Osteoblast (primary cell): ENCODE data around the gene TRIOBP. TPM values are rescaled to one million over a fixed set of nuclear protein-coding genes. Genes with fewer than 3 reads are reported as not detected.

ENCODE experiments used
- DNase-seq: peaks from one replicate; pipeline ENCODE4 v3.0.0; 2011; ENCODE audit warnings: low spot score, mixed read lengths; ENCODE audit not compliant: insufficient read length; ENCODE audit errors: missing footprints
- H2AFZ ChIP-seq: 2 replicates; pipeline ENCODE4 v1.6.0; 2011; ENCODE audit warnings: mild to moderate bottlenecking, low read length
- H3K27ac ChIP-seq: 2 replicates; pipeline ENCODE4 v1.5.1; 2011; ENCODE audit warnings: mild to moderate bottlenecking, low read depth, low read length, moderate library complexity
- H3K27me3 ChIP-seq: 2 replicates; pipeline ENCODE4 v1.6.0; 2012; ENCODE audit warnings: mild to moderate bottlenecking, control low read depth, inconsistent platforms, low read length, moderate library complexity; ENCODE audit not compliant: insufficient read depth
- H3K36me3 ChIP-seq: 2 replicates; pipeline ENCODE4 v1.5.1; 2011; ENCODE audit warnings: mild to moderate bottlenecking, low read length, control low read depth, moderate library complexity; ENCODE audit not compliant: insufficient read depth
- H3K4me1 ChIP-seq: 2 replicates; pipeline ENCODE4 v1.5.1; 2011; ENCODE audit warnings: mild to moderate bottlenecking, low read length, control low read depth, moderate library complexity; ENCODE audit not compliant: insufficient read depth
- H3K4me2 ChIP-seq: 2 replicates; pipeline ENCODE4 v1.6.0; 2011; ENCODE audit warnings: mild to moderate bottlenecking, low read length; ENCODE audit not compliant: insufficient read depth
- H3K4me3 ChIP-seq: fragments of 200-600 bp; sonication (generic); 3 replicates; pipeline ENCODE4 v1.5.1; 2012; ENCODE audit warnings: mild to moderate bottlenecking, low read length, inconsistent platforms; ENCODE audit not compliant: insufficient read depth
- H3K79me2 ChIP-seq: 2 replicates; pipeline ENCODE4 v1.6.0; 2012; ENCODE audit warnings: mild to moderate bottlenecking, low read length, control low read depth, inconsistent platforms; ENCODE audit not compliant: insufficient read depth
- H3K9me3 ChIP-seq: 2 replicates; pipeline ENCODE4 v1.5.1; 2011; ENCODE audit warnings: low read depth, low read length, control low read depth
- H4K20me1 ChIP-seq: 2 replicates; pipeline ENCODE4 v1.6.0; 2012; ENCODE audit warnings: mild to moderate bottlenecking, low read length, control low read depth; ENCODE audit not compliant: insufficient read depth
- CTCF ChIP-seq: IDR thresholded peaks from 2 replicates; pipeline ENCODE4 v1.5.1; 2011; ENCODE audit warnings: mild to moderate bottlenecking, low read depth, low read length, moderate library complexity; ENCODE audit errors: extremely low read depth
- total RNA-seq: library from RNA; depleted of rRNA; stranded (reverse); fragments of >200 nt; gene quantifications from 2 replicates; pipeline ENCODE4 v1.2.3, GENCODE V29; 2012

Gene TRIOBP
- total RNA-seq, 1 donor, result 162 TPM

GRCh38 chr22:37675930-37676735 lies 20.7 kb upstream of the TRIOBP start:
- H3K36me3 ChIP-seq, result peaks cover 26% of the 10 kb centered on the region
- H3K27me3 ChIP-seq, result no peaks in the 10 kb centered on the region
- DNase-seq, result no peak
- H3K4me2 ChIP-seq, result peak overlapping the region; percentile 96
- peak overlapping the region; percentile 83 for H3K27ac ChIP-seq
- no peak overlapping the region for H2AFZ ChIP-seq
- peaks cover 28% of the 10 kb centered on the region for H3K79me2 ChIP-seq
- no peak for TF ChIP-seq CTCF
- H3K4me3 ChIP-seq, result peak overlapping the region; percentile 99
- H3K4me1 ChIP-seq, result peaks cover 20% of the 10 kb centered on the region
- H4K20me1 ChIP-seq, result peaks cover 40% of the 10 kb centered on the region
- no peaks in the 10 kb centered on the region for H3K9me3 ChIP-seq

- H3K79me2 ChIP-seq, result peaks cover 28% of the 10 kb centered on the region
- no peak overlapping the region for H2AFZ ChIP-seq
- H3K27ac ChIP-seq, result peak overlapping the region; percentile 83
- peaks cover 23% of the 10 kb centered on the region for H3K4me1 ChIP-seq
- H3K4me3 ChIP-seq, result peak overlapping the region; percentile 99
- peaks cover 26% of the 10 kb centered on the region for H3K36me3 ChIP-seq
- no peaks in the 10 kb centered on the region for H3K27me3 ChIP-seq
- peaks cover 43% of the 10 kb centered on the region for H4K20me1 ChIP-seq
- peak; percentile 95 for DNase-seq
- no peak for TF ChIP-seq CTCF
- peak overlapping the region; percentile 96 for H3K4me2 ChIP-seq
- no peaks in the 10 kb centered on the region for H3K9me3 ChIP-seq
Measured at GRCh38 chr22:37676736-37677492, 19.9 kb upstream of the TRIOBP start.

- no peak for TF ChIP-seq CTCF
- peaks cover 23% of the 10 kb centered on the region for H3K4me1 ChIP-seq
- H3K79me2 ChIP-seq, result peaks cover 28% of the 10 kb centered on the region
- peaks cover 43% of the 10 kb centered on the region for H4K20me1 ChIP-seq
- peaks cover 26% of the 10 kb centered on the region for H3K36me3 ChIP-seq
- H3K27me3 ChIP-seq, result no peaks in the 10 kb centered on the region
- peak overlapping the region; percentile 99 for H3K4me3 ChIP-seq
- DNase-seq, result no peak
- H3K4me2 ChIP-seq, result peak overlapping the region; percentile 96
- peak overlapping the region; percentile 70 for H3K27ac ChIP-seq
- H2AFZ ChIP-seq, result no peak overlapping the region
- no peaks in the 10 kb centered on the region for H3K9me3 ChIP-seq
Measured at GRCh38 chr22:37677493-37677974, 19.3 kb upstream of the TRIOBP start.

GRCh38 chr22:37678372-37678771 lies 18.5 kb upstream of the TRIOBP start:
- no peak for DNase-seq
- H3K27ac ChIP-seq, result peak overlapping the region; percentile 24
- peaks cover 28% of the 10 kb centered on the region for H3K79me2 ChIP-seq
- no peak overlapping the region for H2AFZ ChIP-seq
- no peak for TF ChIP-seq CTCF
- H3K9me3 ChIP-seq, result no peaks in the 10 kb centered on the region
- peaks cover 43% of the 10 kb centered on the region for H4K20me1 ChIP-seq
- H3K36me3 ChIP-seq, result peaks cover 26% of the 10 kb centered on the region
- peaks cover 23% of the 10 kb centered on the region for H3K4me1 ChIP-seq
- no peaks in the 10 kb centered on the region for H3K27me3 ChIP-seq
- H3K4me3 ChIP-seq, result peak overlapping the region; percentile 27
- peak overlapping the region; percentile 96 for H3K4me2 ChIP-seq
